ENCODE measurements around the gene ZNF665. TPM values are rescaled to one million over a fixed set of nuclear protein-coding genes. Genes with fewer than 3 reads are reported as not detected.

Gene ZNF665
- 2.2 and 4.1 TPM in 2 replicates for total RNA-seq

GRCh38 chr19:53192771-53193534 is at the start of gene ZNF665:
TSS of gene ZNF665 (minus strand) at chr19:53193358. CDS start at chr19:53182898, 10,460 bp downstream.

GRCh38 chr19:53132141-53132991 is 60.8 kb downstream of the ZNF665 start, which contains the start of gene ZNF415:
TSS of gene ZNF415 (minus strand) at chr19:53132910. CDS start at chr19:53122676, 10,234 bp downstream.

Other genes starting within 250 kb of the ZNF665 start
- 7.2 and 9.8 TPM in 2 replicates for gene ZNF816, start 230.5 kb downstream of the ZNF665 start, total RNA-seq
- gene ERVV-1, start 179.4 kb downstream of the ZNF665 start, total RNA-seq: not detected in 2 replicates
- not detected in 2 replicates for gene ERVV-2, start 148.6 kb downstream of the ZNF665 start, total RNA-seq
- 21.3 and 23.1 TPM in 2 replicates for gene ZNF160, start 89.9 kb downstream of the ZNF665 start, total RNA-seq
- gene ZNF415, start 60.4 kb downstream of the ZNF665 start, total RNA-seq: 12.7 and 12.9 TPM in 2 replicates
- gene ZNF347, start 34.3 kb downstream of the ZNF665 start, total RNA-seq: 8.0 and 8.5 TPM in 2 replicates
- gene ZNF677, start 61.5 kb upstream of the ZNF665 start, total RNA-seq: 15.0 and 15.7 TPM in 2 replicates
- not detected in 2 replicates for gene VN1R2, start 64.9 kb upstream of the ZNF665 start, total RNA-seq
- gene VN1R4, start 74.4 kb upstream of the ZNF665 start, total RNA-seq: not detected in 2 replicates
- 6.3 and 7.9 TPM in 2 replicates for gene ZNF845, start 140.4 kb upstream of the ZNF665 start, total RNA-seq
- gene ZNF525, start 172.3 kb upstream of the ZNF665 start, total RNA-seq: 6.3 and 6.6 TPM in 2 replicates
- gene ZNF765, start 201.8 kb upstream of the ZNF665 start, total RNA-seq: 9.8 and 11.1 TPM in 2 replicates
- gene ZNF761, start 238.6 kb upstream of the ZNF665 start, total RNA-seq: 9.8 and 11.0 TPM in 2 replicates

All from aortic smooth muscle cell (primary cell).